Jurkat, Clone E6-1 (cell line): ENCODE data around the gene ALB.

ENCODE experiments used
- DNase-seq: peaks from one replicate; pipeline ENCODE4 v3.0.0-alpha.2; 2011; ENCODE audit warnings: low read depth, low spot score
- H3K4me3 ChIP-seq: 2 replicates; pipeline ENCODE4 v1.5.1; 2011; ENCODE audit warnings: mild to moderate bottlenecking, low read length, control low read depth, moderate library complexity

ALB gene

GRCh38 chr4:73407227-73407673, 3.2 kb downstream of the ALB start:
- no peak for DNase-seq

GRCh38 chr4:73408181-73408867, 4.2 kb downstream of the ALB start:
- H3K4me3 ChIP-seq, result no peak overlapping the region
- no peak for DNase-seq

More at GRCh38 chr4:73407227-73407673, 3.2 kb downstream of the ALB start:
- H3K4me3 ChIP-seq, result no peak overlapping the region

DNA sequence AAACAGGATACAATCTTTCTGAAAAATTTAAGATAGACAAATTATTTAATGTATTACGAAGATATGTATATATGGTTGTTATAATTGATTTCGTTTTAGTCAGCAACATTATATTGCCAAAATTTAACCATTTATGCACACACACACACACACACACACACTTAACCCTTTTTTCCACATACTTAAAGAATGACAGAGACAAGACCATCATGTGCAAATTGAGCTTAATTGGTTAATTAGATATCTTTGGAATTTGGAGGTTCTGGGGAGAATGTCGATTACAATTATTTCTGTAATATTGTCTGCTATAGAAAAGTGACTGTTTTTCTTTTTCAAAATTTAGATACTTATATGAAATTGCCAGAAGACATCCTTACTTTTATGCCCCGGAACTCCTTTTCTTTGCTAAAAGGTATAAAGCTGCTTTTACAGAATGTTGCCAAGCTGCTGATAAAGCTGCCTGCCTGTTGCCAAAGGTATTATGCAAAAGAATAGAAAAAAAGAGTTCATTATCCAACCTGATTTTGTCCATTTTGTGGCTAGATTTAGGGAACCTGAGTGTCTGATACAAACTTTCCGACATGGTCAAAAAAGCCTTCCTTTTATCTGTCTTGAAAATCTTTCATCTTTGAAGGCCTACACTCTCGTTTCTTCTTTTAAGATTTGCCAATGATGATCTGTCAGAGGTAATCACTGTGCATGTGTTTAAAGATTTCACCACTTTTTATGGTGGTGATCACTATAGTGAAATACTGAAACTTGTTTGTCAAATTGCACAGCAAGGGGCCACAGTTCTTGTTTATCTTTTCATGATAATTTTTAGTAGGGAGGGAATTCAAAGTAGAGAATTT, 5.2 kb downstream of the ALB start:
- no peak overlapping the region for H3K4me3 ChIP-seq
- DNase-seq, result no peak

- no peak overlapping the region for H3K4me3 ChIP-seq
- DNase-seq, result no peak
Measured at GRCh38 chr4:73409978-73410548, 6.0 kb downstream of the ALB start.

DNA sequence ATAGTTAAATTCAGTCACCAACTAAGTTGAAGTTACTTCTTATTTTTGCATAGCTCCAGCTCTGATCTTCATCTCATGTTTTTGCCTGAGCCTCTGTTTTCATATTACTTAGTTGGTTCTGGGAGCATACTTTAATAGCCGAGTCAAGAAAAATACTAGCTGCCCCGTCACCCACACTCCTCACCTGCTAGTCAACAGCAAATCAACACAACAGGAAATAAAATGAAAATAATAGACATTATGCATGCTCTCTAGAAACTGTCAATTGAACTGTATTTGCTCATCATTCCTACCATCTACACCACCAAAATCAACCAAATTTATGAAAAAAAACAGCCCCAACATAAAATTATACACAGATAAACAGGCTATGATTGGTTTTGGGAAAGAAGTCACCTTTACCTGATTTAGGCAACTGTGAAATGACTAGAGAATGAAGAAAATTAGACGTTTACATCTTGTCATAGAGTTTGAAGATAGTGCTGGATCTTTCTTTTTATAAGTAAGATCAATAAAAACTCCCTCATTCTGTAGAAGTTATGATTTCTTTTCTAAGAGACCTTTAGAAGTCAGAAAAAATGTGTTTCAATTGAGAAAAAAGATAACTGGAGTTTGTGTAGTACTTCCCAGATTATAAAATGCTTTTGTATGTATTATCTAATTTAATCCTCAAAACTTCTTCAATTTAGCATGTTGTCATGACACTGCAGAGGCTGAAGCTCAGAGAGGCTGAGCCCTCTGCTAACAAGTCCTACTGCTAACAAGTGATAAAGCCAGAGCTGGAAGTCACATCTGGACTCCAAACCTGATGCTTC, 7.0 kb downstream of the ALB start:
- no peak overlapping the region for H3K4me3 ChIP-seq
- no peak for DNase-seq

DNA sequence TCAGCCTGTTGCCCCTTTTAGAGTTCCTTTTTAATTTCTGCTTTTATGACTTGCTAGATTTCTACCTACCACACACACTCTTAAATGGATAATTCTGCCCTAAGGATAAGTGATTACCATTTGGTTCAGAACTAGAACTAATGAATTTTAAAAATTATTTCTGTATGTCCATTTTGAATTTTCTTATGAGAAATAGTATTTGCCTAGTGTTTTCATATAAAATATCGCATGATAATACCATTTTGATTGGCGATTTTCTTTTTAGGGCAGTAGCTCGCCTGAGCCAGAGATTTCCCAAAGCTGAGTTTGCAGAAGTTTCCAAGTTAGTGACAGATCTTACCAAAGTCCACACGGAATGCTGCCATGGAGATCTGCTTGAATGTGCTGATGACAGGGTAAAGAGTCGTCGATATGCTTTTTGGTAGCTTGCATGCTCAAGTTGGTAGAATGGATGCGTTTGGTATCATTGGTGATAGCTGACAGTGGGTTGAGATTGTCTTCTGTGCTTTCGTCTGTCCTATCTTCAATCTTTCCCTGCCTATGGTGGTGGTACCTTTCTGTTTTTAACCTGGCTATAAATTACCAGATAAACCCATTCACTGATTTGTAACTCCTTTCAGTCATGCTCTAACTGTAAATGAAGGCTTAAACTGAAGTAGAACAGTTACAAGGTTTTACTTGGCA, 7.8 kb downstream of the ALB start:
- no peak for DNase-seq
- H3K4me3 ChIP-seq, result no peak overlapping the region

GRCh38 chr4:73413294-73413755, 9.2 kb downstream of the ALB start:
- no peak for DNase-seq
- H3K4me3 ChIP-seq, result no peak overlapping the region

DNA sequence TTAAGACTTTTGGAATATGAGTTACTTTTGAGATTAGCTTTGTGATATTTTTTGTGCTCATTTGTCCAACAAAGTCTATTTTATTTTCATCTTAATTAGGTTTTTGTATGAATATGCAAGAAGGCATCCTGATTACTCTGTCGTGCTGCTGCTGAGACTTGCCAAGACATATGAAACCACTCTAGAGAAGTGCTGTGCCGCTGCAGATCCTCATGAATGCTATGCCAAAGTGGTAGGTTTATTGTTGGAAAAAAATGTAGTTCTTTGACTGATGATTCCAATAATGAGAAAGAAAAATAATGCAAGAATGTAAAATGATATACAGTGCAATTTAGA, 10.8 kb downstream of the ALB start:
- DNase-seq, result no peak
- H3K4me3 ChIP-seq, result no peak overlapping the region

- no peak for DNase-seq
- no peak overlapping the region for H3K4me3 ChIP-seq
Measured at GRCh38 chr4:73415807-73416238, 11.7 kb downstream of the ALB start.

DNA sequence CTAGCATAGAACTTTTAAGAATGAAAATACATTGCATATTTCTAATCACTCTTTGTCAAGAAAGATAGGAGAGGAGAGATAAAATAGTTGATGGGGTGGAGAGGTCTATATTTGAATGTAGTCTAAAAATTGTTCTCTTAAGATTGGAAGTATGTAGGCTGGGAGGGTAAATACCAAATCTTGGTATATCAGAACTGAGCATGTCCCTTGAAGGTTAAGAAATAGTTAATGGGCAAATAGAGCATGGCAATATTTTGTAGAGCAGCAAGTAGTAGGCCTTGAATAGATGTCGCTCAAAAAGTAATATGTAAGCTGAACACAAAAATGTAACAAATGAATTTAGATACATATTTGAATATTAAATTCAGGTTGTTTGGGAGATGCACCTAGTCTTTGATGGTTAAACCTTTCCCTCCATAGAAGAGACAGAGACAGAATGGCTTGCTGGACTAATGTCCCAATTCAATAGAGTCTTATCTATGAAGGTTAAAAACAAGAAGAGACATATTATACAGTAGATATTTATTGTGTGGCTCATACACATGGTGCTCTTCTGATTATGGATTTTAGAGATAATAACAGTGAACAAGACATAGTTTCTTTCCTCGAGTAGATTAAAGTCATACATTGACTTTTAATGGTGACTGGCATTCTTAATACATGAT, 12.5 kb downstream of the ALB start:
- DNase-seq, result no peak
- no peak overlapping the region for H3K4me3 ChIP-seq

DNA sequence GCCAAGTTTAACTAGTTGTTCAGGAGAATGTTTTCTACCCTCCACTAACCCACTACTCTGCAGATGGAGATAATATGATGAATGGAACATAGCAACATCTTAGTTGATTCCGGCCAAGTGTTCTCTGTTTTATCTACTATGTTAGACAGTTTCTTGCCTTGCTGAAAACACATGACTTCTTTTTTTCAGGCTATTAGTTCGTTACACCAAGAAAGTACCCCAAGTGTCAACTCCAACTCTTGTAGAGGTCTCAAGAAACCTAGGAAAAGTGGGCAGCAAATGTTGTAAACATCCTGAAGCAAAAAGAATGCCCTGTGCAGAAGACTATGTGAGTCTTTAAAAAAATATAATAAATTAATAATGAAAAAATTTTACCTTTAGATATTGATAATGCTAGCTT, 13.3 kb downstream of the ALB start:
- no peak for DNase-seq
- H3K4me3 ChIP-seq, result no peak overlapping the region

- H3K4me3 ChIP-seq, result no peak overlapping the region
- DNase-seq, result no peak
Measured at GRCh38 chr4:73417973-73418372, 13.9 kb downstream of the ALB start.

- no peak overlapping the region for H3K4me3 ChIP-seq
- no peak for DNase-seq
Measured at GRCh38 chr4:73418677-73419076, 14.6 kb downstream of the ALB start.

DNA sequence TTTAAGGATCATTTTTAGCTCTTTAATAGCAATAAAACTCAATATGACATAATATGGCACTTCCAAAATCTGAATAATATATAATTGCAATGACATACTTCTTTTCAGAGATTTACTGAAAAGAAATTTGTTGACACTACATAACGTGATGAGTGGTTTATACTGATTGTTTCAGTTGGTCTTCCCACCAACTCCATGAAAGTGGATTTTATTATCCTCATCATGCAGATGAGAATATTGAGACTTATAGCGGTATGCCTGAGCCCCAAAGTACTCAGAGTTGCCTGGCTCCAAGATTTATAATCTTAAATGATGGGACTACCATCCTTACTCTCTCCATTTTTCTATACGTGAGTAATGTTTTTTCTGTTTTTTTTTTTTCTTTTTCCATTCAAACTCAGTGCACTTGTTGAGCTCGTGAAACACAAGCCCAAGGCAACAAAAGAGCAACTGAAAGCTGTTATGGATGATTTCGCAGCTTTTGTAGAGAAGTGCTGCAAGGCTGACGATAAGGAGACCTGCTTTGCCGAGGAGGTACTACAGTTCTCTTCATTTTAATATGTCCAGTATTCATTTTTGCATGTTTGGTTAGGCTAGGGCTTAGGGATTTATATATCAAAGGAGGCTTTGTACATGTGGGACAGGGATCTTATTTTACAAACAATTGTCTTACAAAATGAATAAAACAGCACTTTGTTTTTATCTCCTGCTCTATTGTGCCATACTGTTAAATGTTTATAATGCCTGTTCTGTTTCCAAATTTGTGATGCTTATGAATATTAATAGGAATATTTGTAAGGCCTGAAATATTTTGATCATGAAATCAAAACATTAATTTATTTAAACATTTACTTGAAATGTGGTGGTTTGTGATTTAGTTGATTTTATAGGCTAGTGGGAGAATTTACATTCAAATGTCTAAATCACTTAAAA, 15.3 kb downstream of the ALB start:
- DNase-seq, result no peak
- H3K4me3 ChIP-seq, result no peak overlapping the region

- no peak overlapping the region for H3K4me3 ChIP-seq
- DNase-seq, result no peak
Measured at GRCh38 chr4:73420615-73421014, 16.5 kb downstream of the ALB start.

GRCh38 chr4:73421708-73422457, 17.8 kb downstream of the ALB start:
- DNase-seq, result no peak
- H3K4me3 ChIP-seq, result no peak overlapping the region

DNA sequence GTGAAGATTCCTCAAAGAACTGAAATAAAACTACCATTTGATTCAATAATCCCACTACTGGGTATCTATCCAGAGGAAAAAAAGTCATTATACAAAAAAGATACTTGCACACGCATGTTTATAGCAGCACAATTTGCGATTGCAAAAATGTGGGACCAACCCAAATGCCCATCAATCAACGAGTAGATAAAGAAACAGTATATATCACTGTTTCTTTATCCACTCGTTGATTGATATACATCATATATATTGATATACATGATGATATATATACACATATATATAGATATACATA, 18.3 kb downstream of the ALB start:
- DNase-seq, result no peak
- H3K4me3 ChIP-seq, result no peak overlapping the region
